Fibroblast of pulmonary artery (primary cell): ENCODE results near the gene MYH6.

Experiments used
- DNase-seq: peaks from one replicate; pipeline ENCODE4 v3.0.0-alpha.2; 2010; ENCODE audit warnings: low read depth
- H3K4me3 ChIP-seq: replicated peaks from 2 replicates; pipeline ENCODE4 v1.5.1; 2011; ENCODE audit warnings: low read depth, mild to moderate bottlenecking, control low read depth, low read length, moderate library complexity
- TF ChIP-seq, protein P1 (sequence below): IDR thresholded peaks from 2 replicates; pipeline ENCODE4 v1.5.1; 2011; ENCODE audit warnings: mild to moderate bottlenecking, control low read depth, low read length, inconsistent platforms; ENCODE audit errors: missing control alignments

The MYH6 gene

DNA sequence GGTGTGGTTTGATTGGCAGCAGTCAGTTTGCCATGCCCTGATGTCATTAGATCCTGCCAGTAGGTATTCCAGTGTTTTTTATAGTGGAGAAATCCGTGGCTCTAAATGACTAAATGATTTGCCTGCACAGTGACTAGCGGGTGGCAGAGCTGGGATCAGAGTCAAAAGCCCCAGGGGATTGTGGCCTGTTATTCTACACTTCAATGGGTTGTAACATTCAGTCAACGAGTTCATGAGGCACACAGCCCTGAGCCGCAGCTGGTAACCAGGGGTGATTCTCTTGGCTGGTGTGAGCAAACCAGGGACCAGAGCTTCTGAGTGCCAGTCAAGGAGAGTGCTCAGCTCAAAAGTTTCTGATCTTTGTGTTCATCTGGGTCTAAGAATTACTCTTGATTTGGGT lies 1.8 kb downstream of the MYH6 start:
- TF ChIP-seq, protein P1, sequence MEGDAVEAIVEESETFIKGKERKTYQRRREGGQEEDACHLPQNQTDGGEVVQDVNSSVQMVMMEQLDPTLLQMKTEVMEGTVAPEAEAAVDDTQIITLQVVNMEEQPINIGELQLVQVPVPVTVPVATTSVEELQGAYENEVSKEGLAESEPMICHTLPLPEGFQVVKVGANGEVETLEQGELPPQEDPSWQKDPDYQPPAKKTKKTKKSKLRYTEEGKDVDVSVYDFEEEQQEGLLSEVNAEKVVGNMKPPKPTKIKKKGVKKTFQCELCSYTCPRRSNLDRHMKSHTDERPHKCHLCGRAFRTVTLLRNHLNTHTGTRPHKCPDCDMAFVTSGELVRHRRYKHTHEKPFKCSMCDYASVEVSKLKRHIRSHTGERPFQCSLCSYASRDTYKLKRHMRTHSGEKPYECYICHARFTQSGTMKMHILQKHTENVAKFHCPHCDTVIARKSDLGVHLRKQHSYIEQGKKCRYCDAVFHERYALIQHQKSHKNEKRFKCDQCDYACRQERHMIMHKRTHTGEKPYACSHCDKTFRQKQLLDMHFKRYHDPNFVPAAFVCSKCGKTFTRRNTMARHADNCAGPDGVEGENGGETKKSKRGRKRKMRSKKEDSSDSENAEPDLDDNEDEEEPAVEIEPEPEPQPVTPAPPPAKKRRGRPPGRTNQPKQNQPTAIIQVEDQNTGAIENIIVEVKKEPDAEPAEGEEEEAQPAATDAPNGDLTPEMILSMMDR: no peak
- no peak overlapping the region for H3K4me3 ChIP-seq
- DNase-seq: no peak

DNA sequence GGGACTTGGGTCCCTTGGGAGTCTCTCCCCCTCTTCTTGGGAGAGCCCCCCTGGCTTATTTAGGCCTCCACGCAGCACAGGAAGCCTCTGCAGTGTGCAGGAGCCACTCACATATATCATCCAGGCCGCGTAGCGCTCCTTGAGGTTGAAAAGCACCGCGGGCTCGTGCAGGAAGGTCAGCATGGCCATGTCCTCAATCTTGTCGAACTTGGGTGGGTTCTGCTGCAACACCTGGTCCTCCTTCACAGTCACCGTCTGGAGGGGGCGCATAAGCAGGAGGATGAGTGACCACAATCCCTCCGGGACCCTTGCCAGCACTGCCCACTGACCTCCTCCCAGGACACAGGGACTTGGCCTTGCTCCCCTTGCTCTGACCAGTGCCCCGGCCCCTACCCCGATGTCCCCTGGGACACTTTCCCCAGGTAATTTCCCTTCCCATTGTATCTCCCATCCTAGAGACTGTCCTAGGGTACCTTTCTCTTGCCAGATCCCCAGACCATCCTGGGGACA lies 2.5 kb downstream of the MYH6 start:
- TF ChIP-seq, protein P1: no peak
- no peak for DNase-seq

DNA sequence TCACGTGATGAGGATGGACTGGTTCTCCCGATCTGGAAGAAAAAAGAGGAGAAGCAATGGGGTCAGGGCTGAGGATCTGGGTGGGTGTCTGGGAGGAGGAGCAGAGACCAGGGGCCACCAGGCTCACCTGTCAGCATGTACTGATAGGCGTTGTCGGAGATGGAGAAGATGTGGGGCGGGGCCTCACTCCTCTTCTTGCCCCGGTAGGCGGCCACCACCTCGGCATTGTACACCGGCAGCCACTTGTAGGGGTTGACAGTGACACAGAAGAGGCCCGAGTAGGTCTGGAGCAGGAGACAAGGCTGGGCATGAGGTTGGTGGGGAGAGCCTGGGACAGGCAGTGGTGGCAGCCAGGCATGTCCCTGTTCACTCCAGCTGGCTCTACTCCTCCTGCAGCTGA lies 3.0 kb downstream of the MYH6 start:
- H3K4me3 ChIP-seq: no peak overlapping the region
- TF ChIP-seq, protein P1: no peak
- DNase-seq: no peak

More for the DNA sequence above, 2.5 kb downstream of the MYH6 start:
- H3K4me3 ChIP-seq: no peak overlapping the region

DNA sequence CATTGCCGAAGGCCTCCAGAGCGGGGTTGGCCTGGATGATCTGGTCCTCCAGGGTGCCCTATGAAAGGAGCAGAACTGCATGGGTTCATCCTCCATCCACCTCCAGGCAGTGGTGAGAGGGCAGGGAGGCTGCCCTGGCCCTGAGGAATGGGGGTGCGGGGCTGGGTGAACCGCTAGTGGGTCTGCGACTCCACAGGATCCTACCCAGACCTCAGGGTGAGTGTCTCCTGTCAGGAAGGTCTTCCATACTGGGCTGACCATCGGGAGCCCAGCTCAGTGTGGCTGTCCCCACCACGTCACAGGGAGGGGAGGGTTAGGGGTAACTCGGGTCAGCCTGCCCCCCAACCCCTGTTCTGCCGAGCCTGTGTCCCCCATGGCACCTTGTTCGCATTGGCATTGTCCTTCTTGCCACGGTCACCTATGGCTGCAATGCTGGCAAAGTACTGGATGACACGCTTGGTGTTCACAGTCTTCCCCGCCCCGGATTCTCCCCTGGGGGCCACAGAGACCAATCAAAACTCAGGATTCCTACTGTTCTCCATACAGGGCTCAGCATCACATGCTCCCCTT lies 3.7 kb downstream of the MYH6 start:
- DNase-seq: no peak
- TF ChIP-seq, protein P1: no peak
- H3K4me3 ChIP-seq: no peak overlapping the region

DNA sequence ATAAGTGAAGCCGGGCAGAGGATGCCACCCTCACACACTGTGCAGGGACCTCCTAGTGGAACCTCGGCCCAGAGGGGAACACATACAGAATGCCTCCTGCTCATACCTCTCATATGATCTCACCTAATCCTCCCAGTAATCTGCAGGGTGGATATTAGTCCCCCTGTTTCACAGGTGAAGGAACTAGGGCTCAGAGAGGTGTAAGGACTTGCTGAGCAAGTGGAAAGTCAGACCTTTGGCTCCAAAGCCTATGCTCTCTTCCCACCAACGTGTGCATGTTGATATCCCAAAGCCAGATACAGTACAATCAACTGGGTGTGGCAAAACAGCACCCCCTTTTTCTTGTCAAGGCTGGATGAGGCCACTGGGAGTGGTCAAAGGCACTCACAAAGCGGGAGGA lies 4.2 kb downstream of the MYH6 start:
- TF ChIP-seq, protein P1: no peak
- DNase-seq: no peak
- H3K4me3 ChIP-seq: no peak overlapping the region

DNA sequence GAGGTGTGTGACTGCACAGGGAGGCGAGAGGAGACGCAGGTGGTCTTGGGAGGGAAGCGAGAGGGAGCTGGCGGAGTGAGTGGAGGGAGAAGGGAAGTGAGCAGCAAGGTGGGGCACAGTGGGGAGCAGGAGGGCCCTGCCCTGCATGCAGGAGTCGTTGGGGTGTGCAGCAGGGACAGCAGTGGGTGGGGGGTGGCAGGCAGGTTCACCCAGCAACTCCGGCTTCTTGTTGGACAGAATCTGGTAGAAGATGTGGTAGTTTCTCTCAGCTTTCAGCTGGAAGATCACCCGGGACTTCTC lies 5.0 kb downstream of the MYH6 start:
- no peak overlapping the region for H3K4me3 ChIP-seq
- TF ChIP-seq, protein P1: no peak
- no peak for DNase-seq
